HL-60 (cell line): ENCODE results near the gene NAT9.
A peak's percentile ranks its signal among the peaks of the same experiment; 100 is the strongest.

Experiments used
- DNase-seq, 2 experiments: peaks; one replicate each; pipeline ENCODE4 v3.0.0-alpha.2; 2010 to 2020; ENCODE audit warnings: low read depth in 1 of 2, low spot score in 1 of 2
- H3K27ac ChIP-seq: fragments of 250-450 bp; sonication (Bioruptor Pico); replicated peaks from 2 replicates; pipeline ENCODE4 v1.5.1; 2020; ENCODE audit warnings: mild to moderate bottlenecking, moderate library complexity
- H3K27me3 ChIP-seq: fragments of 250-450 bp; sonication (Bioruptor Pico); 2 replicates; pipeline ENCODE4 v1.5.1; 2021; ENCODE audit warnings: mild to moderate bottlenecking, moderate library complexity; ENCODE audit not compliant: insufficient read depth, poor library complexity, severe bottlenecking
- H3K4me3 ChIP-seq: replicated peaks from 2 replicates; pipeline ENCODE4 v1.5.1; 2011; ENCODE audit warnings: mild to moderate bottlenecking, control low read depth, low read length; ENCODE audit not compliant: insufficient read depth
- GABPA ChIP-seq: IDR thresholded peaks from 2 replicates; pipeline ENCODE4 v1.6.1; 2012; ENCODE audit warnings: low read depth
- POLR2AphosphoS5 ChIP-seq: IDR thresholded peaks from 2 replicates; pipeline ENCODE4 v1.6.1; 2012; ENCODE audit warnings: low read depth
- REST ChIP-seq: IDR thresholded peaks from 2 replicates; pipeline ENCODE4 v1.6.1; 2012; ENCODE audit warnings: low read depth; ENCODE audit not compliant: insufficient replicate concordance
- SPI1 ChIP-seq: IDR thresholded peaks from 2 replicates; pipeline ENCODE4 v1.6.1; 2012; ENCODE audit warnings: low read depth, mild to moderate bottlenecking, borderline replicate concordance
- TF ChIP-seq, protein P1 (sequence below): IDR thresholded peaks from one replicate; pipeline ENCODE4 v1.5.1; 2011; ENCODE audit warnings: low read length, control low read depth, inconsistent platforms; ENCODE audit not compliant: insufficient read depth

NAT9 gene

GRCh38 chr17:74778960-74779359 is 2.8 kb upstream of the NAT9 start:
- peak overlapping the region; percentile 84 for H3K27ac ChIP-seq

GRCh38 chr17:74777901-74778515 is 1.9 kb upstream of the NAT9 start:
- H3K27me3 ChIP-seq: no peaks in the 10 kb centered on the region
- TF ChIP-seq GABPA (no peak), SPI1 (no peak)
- H3K4me3 ChIP-seq: no peak overlapping the region
- DNase-seq: peak; percentile 58 to 61
- peak overlapping the region; percentile 55 for H3K27ac ChIP-seq

More at GRCh38 chr17:74778960-74779359, 2.8 kb upstream of the NAT9 start:
- Histone ChIP-seq H3K4me3 (no peak overlapping the region), H3K27me3 (no peaks in the 10 kb centered on the region)
- DNase-seq: peak; percentile 50 to 95
- TF ChIP-seq POLR2AphosphoS5 (peak; percentile 43; the same call in 1 of the 2 replicates), REST (no peak)

- TF ChIP-seq, protein P1, sequence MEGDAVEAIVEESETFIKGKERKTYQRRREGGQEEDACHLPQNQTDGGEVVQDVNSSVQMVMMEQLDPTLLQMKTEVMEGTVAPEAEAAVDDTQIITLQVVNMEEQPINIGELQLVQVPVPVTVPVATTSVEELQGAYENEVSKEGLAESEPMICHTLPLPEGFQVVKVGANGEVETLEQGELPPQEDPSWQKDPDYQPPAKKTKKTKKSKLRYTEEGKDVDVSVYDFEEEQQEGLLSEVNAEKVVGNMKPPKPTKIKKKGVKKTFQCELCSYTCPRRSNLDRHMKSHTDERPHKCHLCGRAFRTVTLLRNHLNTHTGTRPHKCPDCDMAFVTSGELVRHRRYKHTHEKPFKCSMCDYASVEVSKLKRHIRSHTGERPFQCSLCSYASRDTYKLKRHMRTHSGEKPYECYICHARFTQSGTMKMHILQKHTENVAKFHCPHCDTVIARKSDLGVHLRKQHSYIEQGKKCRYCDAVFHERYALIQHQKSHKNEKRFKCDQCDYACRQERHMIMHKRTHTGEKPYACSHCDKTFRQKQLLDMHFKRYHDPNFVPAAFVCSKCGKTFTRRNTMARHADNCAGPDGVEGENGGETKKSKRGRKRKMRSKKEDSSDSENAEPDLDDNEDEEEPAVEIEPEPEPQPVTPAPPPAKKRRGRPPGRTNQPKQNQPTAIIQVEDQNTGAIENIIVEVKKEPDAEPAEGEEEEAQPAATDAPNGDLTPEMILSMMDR: no peak
- no peak for TF ChIP-seq GABPA
- TF ChIP-seq REST: no peak
- no peak for TF ChIP-seq POLR2AphosphoS5
- no peak for TF ChIP-seq SPI1
- Histone ChIP-seq H3K27ac (peak overlapping the region; percentile 55), H3K27me3 (no peaks in the 10 kb centered on the region), H3K4me3 (peak overlapping the region; percentile 98)
- no peak for DNase-seq
Measured at GRCh38 chr17:74776990-74777389, 845 bp upstream of the NAT9 start.

DNA sequence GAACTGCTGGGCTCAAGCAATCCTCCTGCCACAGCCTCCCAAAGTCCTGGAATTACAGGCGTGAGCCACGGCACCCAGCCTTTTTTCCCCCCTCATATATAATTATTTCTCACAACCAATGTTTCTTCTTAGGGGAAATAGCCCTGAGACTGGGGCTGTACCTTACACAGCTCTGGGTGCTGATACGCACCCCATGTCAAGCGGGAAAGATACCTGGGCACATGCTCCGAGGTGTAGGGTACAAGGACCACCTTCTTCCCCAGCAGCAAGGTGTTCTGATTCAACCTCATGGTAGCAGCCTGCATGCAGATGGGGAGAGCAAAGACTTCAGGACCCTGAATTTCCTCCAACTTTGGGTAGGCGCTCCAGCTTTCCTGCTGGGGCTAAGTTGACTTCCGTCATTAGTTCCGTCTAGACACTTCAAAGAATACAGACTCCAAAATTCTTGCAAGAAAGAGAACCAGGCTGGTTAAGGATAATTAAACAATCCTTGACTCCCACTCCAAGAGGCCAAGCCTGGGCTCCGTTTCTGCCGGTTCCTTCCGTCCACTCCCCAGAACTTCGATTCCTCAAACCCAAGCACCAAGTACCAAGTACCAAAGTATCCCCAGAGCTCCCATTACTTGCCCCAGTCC is 619 bp downstream of the NAT9 start:
- Histone ChIP-seq H3K4me3 (peak overlapping the region; percentile 98), H3K27ac (peak overlapping the region; percentile 58), H3K27me3 (no peaks in the 10 kb centered on the region)
- TF ChIP-seq POLR2AphosphoS5 (no peak), GABPA (no peak), REST (no peak), SPI1 (no peak)
- TF ChIP-seq, protein P1: no peak
- no peak for DNase-seq
